H1 (cell line): ENCODE measurements around the gene RREB1.

Source experiments
- CHD7 ChIP-seq: fragments of 300-600 bp; sonication (generic); IDR thresholded peaks from 2 replicates; pipeline ENCODE4 v1.7.1; 2012; ENCODE audit warnings: low read length, moderate library complexity, mild to moderate bottlenecking, inconsistent platforms; ENCODE audit not compliant: insufficient replicate concordance
- CTCF ChIP-seq, 3 experiments: IDR thresholded peaks; 1 replicate in 2 of 3; 2 replicates in 1 of 3; pipeline versions ENCODE4 v1.5.1 to v1.6.1; 2011; ENCODE audit warnings: low read length in 3 of 3, mild to moderate bottlenecking in 3 of 3, inconsistent platforms in 2 of 3, low read depth in 1 of 3, moderate library complexity in 1 of 3; ENCODE audit not compliant: insufficient read depth in 1 of 3; ENCODE audit errors: control extremely low read depth in 1 of 3
- GTF2F1 ChIP-seq: IDR thresholded peaks from 2 replicates; pipeline ENCODE4 v1.6.1; 2012; ENCODE audit warnings: low read depth, low read length, improper control_type of control experiment, borderline replicate concordance
- PHF8 ChIP-seq: fragments of 200-600 bp; sonication (generic); conservative IDR thresholded peaks from 2 replicates; pipeline ENCODE4 v1.7.1; 2012; ENCODE audit warnings: low read depth, mild to moderate bottlenecking, inconsistent platforms, low read length, moderate library complexity
- POLR2A ChIP-seq, 2 experiments: IDR thresholded peaks; 1 replicate in 1 of 2; 2 replicates in 1 of 2; pipeline ENCODE4 v1.6.1; 2011; ENCODE audit warnings: low read depth in 2 of 2, low read length in 2 of 2, mild to moderate bottlenecking in 2 of 2; ENCODE audit errors: control extremely low read depth in 1 of 2
- POLR2AphosphoS5 ChIP-seq: IDR thresholded peaks from 2 replicates; pipeline ENCODE4 v1.6.1; 2011; ENCODE audit warnings: low read depth, low read length
- RAD21 ChIP-seq, 2 experiments: IDR thresholded peaks in 1 of 2; conservative IDR thresholded peaks in 1 of 2; 2 replicates each; pipeline ENCODE4 v1.6.1; 2011; ENCODE audit warnings: low read depth in 2 of 2, low read length in 2 of 2, improper control_type of control experiment in 1 of 2, inconsistent platforms in 1 of 2, mild to moderate bottlenecking in 1 of 2, moderate library complexity in 1 of 2
- SRF ChIP-seq: IDR thresholded peaks from 2 replicates; pipeline ENCODE4 v1.6.1; 2011; ENCODE audit warnings: mild to moderate bottlenecking, low read depth, low read length, moderate library complexity
- TAF7 ChIP-seq: optimal IDR thresholded peaks from 2 replicates; pipeline ENCODE3; 2011; ENCODE audit warnings: low read depth, mild to moderate bottlenecking, inconsistent platforms, low read length, moderate library complexity, borderline replicate concordance
- TCF12 ChIP-seq: IDR thresholded peaks from 2 replicates; pipeline ENCODE4 v1.6.1; 2011; ENCODE audit warnings: low read depth, mild to moderate bottlenecking, low read length

- TF ChIP-seq CTCF (IDR thresholded peaks at IDR 0.05; ENCODE audit: control extremely low read depth in 1 of 3, insufficient read depth in 1 of 3, low read depth in 1 of 3, low read length in 3 of 3), result no peak
- no peak for TF ChIP-seq POLR2AphosphoS5
- no peak for TF ChIP-seq CHD7
- TF ChIP-seq RAD21 (IDR thresholded peaks at IDR 0.05 in 1 of 2, conservative IDR thresholded peaks at IDR 0.05 in 1 of 2; ENCODE audit: low read depth in 2 of 2, low read length in 2 of 2), result no peak
- TF ChIP-seq SRF, result no peak
- TF ChIP-seq POLR2A (IDR thresholded peaks at IDR 0.05; ENCODE audit: control extremely low read depth in 1 of 2, low read depth in 2 of 2, low read length in 2 of 2), result no peak
- no peak for TF ChIP-seq GTF2F1
- no peak for TF ChIP-seq TCF12
- TF ChIP-seq PHF8, result no peak
- no peak for TF ChIP-seq TAF7
Observed at GRCh38 chr6:7184502-7184901, 76.7 kb downstream of the RREB1 start.
